Measurements from ENCODE around the gene RC3H2. TPM values are rescaled to one million over a fixed set of nuclear protein-coding genes. Genes with fewer than 3 reads are reported as not detected.
A peak's percentile ranks its signal among the peaks of the same experiment; 100 is the strongest.
"Not testable (repeated sequence)": the region's sequence is repeated elsewhere in the genome, so short reads cannot be mapped to it uniquely, and the experiment has no call there.

RC3H2 gene
- total and polyA plus RNA-seq, 2 donors from 2014 or later = 9.8 to 49.9 TPM

- no peak for TF ChIP-seq CTCF (IDR thresholded peaks at IDR 0.05; ENCODE audit: borderline replicate concordance, extremely low read depth, insufficient read depth)
- intact Hi-C loops (cut with DNase I) = no loop called here
- H3K27ac ChIP-seq (ENCODE audit: low read depth in 2 of 2, low read length in 2 of 2) = peak overlapping the region in 1 of 2 donors; percentile 51
- no peak for DNase-seq
- no peak for FAIRE-seq
- H3K4me3 ChIP-seq (ENCODE audit: low read length in 3 of 3) = peak overlapping the region; percentile 96 to 98 (median 97)
- H3K27me3 ChIP-seq (ENCODE audit: control insufficient read depth, insufficient read depth, low read length) = no peaks in the 10 kb centered on the region
- no peaks in the 10 kb centered on the region for H3K9me3 ChIP-seq (ENCODE audit: control insufficient read depth in 2 of 3, insufficient read depth in 1 of 3, low read length in 3 of 3)
- peak overlapping the region; percentile 77 to 95 (median 92) for H3K9ac ChIP-seq (ENCODE audit: low read length in 3 of 3)
- H3K4me1 ChIP-seq (ENCODE audit: control insufficient read depth in 2 of 3, insufficient read depth in 2 of 3, low read depth in 1 of 3, low read length in 3 of 3) = peaks cover 0 to 9% (median 6%) of the 10 kb centered on the region in 3 donors
- H3K36me3 ChIP-seq (ENCODE audit: control insufficient read depth in 2 of 3, insufficient read depth in 3 of 3, low read length in 3 of 3) = peaks cover 3 to 8% (median 7%) of the 10 kb centered on the region in 3 donors
Observed at GRCh38 chr9:122912671-122912963, 7.5 kb upstream of the RC3H2 start.

DNA sequence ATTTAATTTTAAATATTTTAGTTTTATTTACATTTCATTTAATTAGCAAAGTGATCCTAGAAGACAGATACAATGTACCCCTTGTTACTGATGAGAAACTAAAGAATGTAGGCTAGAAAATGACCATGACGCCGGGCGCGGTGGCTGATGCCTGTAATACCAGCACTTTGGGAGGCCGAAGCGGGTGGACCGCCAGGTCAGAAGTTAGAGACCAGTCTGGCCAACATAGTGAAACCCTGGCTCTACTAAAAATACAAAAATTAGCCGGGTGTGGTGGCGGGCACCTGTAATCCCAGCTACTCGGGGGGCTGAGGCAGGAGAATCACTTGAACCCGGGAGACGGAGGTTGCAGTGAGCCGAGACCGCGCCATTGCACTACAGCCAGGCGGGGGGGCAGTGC is 963 bp upstream of the RC3H2 start:
- H3K27ac ChIP-seq (ENCODE audit: low read depth in 2 of 2, low read length in 2 of 2); H3K9me3 ChIP-seq (ENCODE audit: control insufficient read depth in 2 of 3, insufficient read depth in 1 of 3, low read length in 3 of 3); H3K36me3 ChIP-seq (ENCODE audit: control insufficient read depth in 2 of 3, insufficient read depth in 3 of 3, low read length in 3 of 3); intact Hi-C loops (cut with DNase I); H3K9ac ChIP-seq (ENCODE audit: low read length in 3 of 3); H3K27me3 ChIP-seq (ENCODE audit: control insufficient read depth, insufficient read depth, low read length); FAIRE-seq; H3K4me3 ChIP-seq (ENCODE audit: low read length in 3 of 3); H3K4me1 ChIP-seq (ENCODE audit: control insufficient read depth in 2 of 3, insufficient read depth in 2 of 3, low read depth in 1 of 3, low read length in 3 of 3): not testable (repeated sequence)
- DNase-seq = peak in 1 of 5 donors; percentile 49

DNA sequence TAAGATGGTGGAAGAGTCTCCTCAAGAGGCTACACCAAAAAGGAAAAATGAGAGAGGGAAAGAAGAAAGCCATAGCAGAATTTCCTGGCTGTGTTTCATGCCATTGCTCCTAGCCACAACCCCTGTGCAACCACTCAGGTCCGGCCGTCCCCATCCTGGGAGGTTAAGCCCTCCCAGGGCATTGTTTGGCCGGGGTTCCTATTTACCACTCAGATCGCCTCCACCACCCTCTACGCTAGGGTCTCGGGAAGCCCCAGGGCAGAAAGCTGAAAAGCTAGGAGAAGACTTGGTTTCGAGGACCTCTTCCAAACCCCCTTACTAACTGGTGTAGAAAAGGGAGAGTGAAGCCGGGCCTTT is 715 bp downstream of the RC3H2 start:
- intact Hi-C loops (cut with DNase I) = no loop called here
- H3K4me3 ChIP-seq (ENCODE audit: low read length in 3 of 3) = peak overlapping the region; percentile 86 to 97 (median 90)
- FAIRE-seq (no peak), DNase-seq (peak in 2 of 5 donors; percentile 64 to 75)
- H3K27ac ChIP-seq (ENCODE audit: low read depth in 2 of 2, low read length in 2 of 2) = peak overlapping the region; percentile 82 to 90
- H3K27me3 ChIP-seq (ENCODE audit: control insufficient read depth, insufficient read depth, low read length) = no peaks in the 10 kb centered on the region
- peaks cover 0 to 6% (median 2%) of the 10 kb centered on the region in 3 donors for H3K4me1 ChIP-seq (ENCODE audit: control insufficient read depth in 2 of 3, insufficient read depth in 2 of 3, low read depth in 1 of 3, low read length in 3 of 3)
- no peaks in the 10 kb centered on the region for H3K9me3 ChIP-seq (ENCODE audit: control insufficient read depth in 2 of 3, insufficient read depth in 1 of 3, low read length in 3 of 3)
- no peak for TF ChIP-seq CTCF (IDR thresholded peaks at IDR 0.05; ENCODE audit: borderline replicate concordance, extremely low read depth, insufficient read depth)
- peak overlapping the region; percentile 52 to 95 (median 88) for H3K9ac ChIP-seq (ENCODE audit: low read length in 3 of 3)
- H3K36me3 ChIP-seq (ENCODE audit: control insufficient read depth in 2 of 3, insufficient read depth in 3 of 3, low read length in 3 of 3) = no peaks in the 10 kb centered on the region

GRCh38 chr9:122900791-122901190 is 4.4 kb downstream of the RC3H2 start:
- intact Hi-C loops (cut with DNase I) = no loop called here
- no peak for FAIRE-seq
- Histone ChIP-seq H3K4me1 (ENCODE audit: control insufficient read depth in 2 of 3, insufficient read depth in 2 of 3, low read depth in 1 of 3, low read length in 3 of 3) (peaks cover 0 to 10% (median 2%) of the 10 kb centered on the region in 3 donors), H3K4me3 (ENCODE audit: low read length in 3 of 3) (no peak overlapping the region), H3K27me3 (ENCODE audit: control insufficient read depth, insufficient read depth, low read length) (no peaks in the 10 kb centered on the region), H3K9ac (ENCODE audit: low read length in 3 of 3) (peak overlapping the region in 1 of 3 donors; percentile 35), H3K36me3 (ENCODE audit: control insufficient read depth in 2 of 3, insufficient read depth in 3 of 3, low read length in 3 of 3) (no peaks in the 10 kb centered on the region), H3K9me3 (ENCODE audit: control insufficient read depth in 2 of 3, insufficient read depth in 1 of 3, low read length in 3 of 3) (no peaks in the 10 kb centered on the region), H3K27ac (ENCODE audit: low read depth in 2 of 2, low read length in 2 of 2) (no peak overlapping the region)
- no peak for DNase-seq
- no peak for TF ChIP-seq CTCF (IDR thresholded peaks at IDR 0.05; ENCODE audit: borderline replicate concordance, extremely low read depth, insufficient read depth)
